Right ventricle myocardium superior (tissue), 1 donor: ENCODE measurements around the gene ITGB7. TPM values are rescaled to one million over a fixed set of nuclear protein-coding genes. Genes with fewer than 3 reads are reported as not detected.

Experiments used
- ATAC-seq: fragments of 200-7000 bp; cut with Tn5 transposase; one replicate; pipeline ENCODE4 v1.9.1; 2020; ENCODE audit warnings: mild to moderate bottlenecking; ENCODE audit not compliant: poor library complexity
- DNase-seq: peaks from one replicate; pipeline ENCODE4 v3.0.0-alpha.2; 2020
- intact Hi-C: fragments of 100-400 bp; cut with DNase I; formaldehyde crosslinking; loops from one replicate; pipeline ENCODE4 v1.11.2; 2022
- total RNA-seq: library from RNA; stranded (reverse); fragmentation: NEBNext Ultra II Directional; extraction: Animal tissue kit (Norgen Biotek cat#: 25700); gene quantifications from one replicate; pipeline ENCODE4 v1.2.1, GENCODE V29; 2021
- donor health status: DM: no; HTN: yes; CAD: no; lungs with severe emphysema.

The ITGB7 gene
- total RNA-seq, 1 donor from 2014 or later: 0.97 TPM

DNA sequence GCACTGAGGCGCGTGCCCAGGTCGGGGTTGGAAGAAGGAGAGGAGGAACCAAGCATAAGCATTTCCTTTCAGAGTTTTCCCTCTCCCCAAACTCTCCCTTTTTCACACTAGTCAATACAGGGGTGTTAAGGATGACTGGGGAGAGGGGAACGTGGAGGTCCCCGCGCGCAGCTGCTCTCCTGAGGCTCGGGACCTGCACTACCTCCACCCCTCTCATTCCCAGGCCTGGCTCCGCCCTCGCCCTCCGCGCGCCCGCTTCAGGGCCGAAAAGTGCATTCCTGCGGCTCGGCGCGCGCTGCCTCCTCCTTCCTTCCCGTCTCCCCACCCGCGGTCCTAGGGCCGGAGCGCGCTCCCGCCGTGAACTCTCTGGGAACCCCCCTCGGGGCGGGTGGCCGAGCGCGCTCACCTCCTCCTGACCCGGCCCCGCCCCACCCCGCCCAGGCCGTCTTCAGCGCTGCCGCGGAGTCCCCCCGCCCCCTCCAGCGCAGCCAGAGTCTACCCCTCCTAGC is 13.7 kb upstream of the ITGB7 start:
- intact Hi-C loops: no loop called here
- DNase-seq (peak; percentile 95), ATAC-seq (peak; percentile 89)

DNA sequence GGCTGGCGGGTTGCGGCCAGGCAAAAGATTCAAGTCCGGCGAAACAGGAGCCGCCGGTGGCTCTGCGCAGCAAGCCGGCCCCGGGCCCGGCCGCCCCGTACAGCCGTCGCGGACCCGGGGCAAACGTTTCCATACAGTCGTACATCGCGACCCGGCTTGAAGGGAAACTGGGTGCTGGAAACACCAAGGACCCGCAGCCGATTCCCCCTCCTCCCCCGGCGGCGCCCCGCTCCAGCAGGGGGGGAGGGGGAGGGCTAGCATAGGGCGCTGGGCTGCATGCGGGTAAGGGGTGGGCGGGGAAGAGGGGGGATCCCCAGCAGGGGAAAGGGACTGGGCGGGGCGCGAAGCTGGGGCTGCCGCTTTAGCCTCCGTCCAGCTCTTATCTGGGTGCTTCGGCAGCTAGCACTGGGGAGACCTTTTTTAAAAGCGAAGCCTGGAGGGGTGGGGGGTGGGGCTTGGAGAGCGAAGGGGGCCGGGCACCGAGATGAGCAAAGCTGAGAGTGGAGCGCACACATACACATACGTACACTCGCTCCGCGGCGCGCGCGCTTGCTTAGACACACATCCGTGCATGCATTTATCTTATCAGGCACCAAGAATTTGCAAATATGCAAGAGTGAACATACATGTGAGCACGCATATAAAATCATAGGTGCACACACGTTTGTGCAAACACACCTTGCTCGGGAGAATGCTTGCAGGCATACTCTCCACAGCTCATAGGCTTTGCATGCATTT is 13.1 kb upstream of the ITGB7 start:
- peak; percentile 89 for DNase-seq
- peak; percentile 42 for ATAC-seq
- intact Hi-C loops: loop anchor here (5.0 kb wide), 1 partner anchor 32 kb away; a partner anchor contains a TSS

- no peak for ATAC-seq
- intact Hi-C loops: loop anchor here (5.0 kb wide), 1 partner anchor 33 kb away; a partner anchor contains a TSS
- DNase-seq: peak; percentile 63
Measured at GRCh38 chr12:53219292-53219955, 12.4 kb upstream of the ITGB7 start.

GRCh38 chr12:53218551-53219291 is 11.7 kb upstream of the ITGB7 start:
- intact Hi-C loops: loop anchor here (5.0 kb wide), 1 partner anchor 34 kb away; a partner anchor contains a TSS
- DNase-seq (peak; percentile 65), ATAC-seq (no peak)

GRCh38 chr12:53217931-53218307 is 10.9 kb upstream of the ITGB7 start:
- intact Hi-C loops: loop anchor here (5.0 kb wide), 1 partner anchor 34 kb away; a partner anchor contains a TSS
- DNase-seq (peak; percentile 39), ATAC-seq (no peak)

DNA sequence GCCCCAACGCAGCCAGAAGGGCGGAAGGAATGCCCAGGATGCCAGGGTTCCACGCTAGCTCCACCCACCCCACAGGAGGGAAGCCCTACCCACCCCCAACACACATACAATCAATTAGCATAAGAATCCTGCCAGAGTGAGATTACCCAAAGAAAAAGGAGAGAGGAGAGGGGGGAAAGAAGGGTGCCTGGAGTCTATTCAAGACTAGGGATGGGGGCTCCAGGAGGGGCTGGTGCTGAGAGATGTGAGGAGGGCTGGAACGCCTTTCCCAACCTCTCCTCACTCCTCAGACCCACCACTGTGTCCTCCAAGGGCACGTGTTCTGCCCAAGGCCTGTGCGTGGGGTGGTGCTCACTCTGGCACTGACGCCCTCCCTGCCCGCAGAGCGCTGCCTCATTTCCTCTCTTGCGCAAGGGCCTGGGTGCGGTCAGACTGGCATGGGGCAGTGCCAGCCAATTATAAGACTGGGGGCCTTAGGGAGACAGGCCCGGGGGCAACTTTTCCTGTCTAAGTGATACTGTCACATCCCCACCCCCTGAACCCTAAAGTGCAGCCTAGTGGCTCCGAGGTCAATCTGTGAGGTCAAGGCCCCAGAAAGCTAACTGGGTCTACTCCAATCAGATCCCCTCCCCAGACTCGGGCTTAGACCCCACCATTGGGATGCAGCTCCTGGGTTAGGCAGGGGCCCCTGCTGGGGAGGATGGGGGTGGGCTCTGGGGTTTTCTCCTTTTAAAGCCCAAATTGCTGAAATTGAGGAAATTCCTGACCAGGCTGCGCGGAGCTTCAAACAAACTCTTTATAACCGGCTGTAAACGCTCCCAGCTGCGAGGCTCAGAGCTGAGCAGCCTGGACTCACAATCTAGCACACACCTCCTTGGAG is 10.2 kb upstream of the ITGB7 start:
- intact Hi-C loops: loop anchor here (5.0 kb wide), 1 partner anchor 35 kb away; a partner anchor contains a TSS
- ATAC-seq: no peak
- DNase-seq: peak; percentile 80

- ATAC-seq: no peak
- peak; percentile 22 for DNase-seq
- intact Hi-C loops: loop anchor here (5.0 kb wide), 1 partner anchor 37 kb away; a partner anchor contains a TSS
Measured at GRCh38 chr12:53215497-53215896, 8.4 kb upstream of the ITGB7 start.

DNA sequence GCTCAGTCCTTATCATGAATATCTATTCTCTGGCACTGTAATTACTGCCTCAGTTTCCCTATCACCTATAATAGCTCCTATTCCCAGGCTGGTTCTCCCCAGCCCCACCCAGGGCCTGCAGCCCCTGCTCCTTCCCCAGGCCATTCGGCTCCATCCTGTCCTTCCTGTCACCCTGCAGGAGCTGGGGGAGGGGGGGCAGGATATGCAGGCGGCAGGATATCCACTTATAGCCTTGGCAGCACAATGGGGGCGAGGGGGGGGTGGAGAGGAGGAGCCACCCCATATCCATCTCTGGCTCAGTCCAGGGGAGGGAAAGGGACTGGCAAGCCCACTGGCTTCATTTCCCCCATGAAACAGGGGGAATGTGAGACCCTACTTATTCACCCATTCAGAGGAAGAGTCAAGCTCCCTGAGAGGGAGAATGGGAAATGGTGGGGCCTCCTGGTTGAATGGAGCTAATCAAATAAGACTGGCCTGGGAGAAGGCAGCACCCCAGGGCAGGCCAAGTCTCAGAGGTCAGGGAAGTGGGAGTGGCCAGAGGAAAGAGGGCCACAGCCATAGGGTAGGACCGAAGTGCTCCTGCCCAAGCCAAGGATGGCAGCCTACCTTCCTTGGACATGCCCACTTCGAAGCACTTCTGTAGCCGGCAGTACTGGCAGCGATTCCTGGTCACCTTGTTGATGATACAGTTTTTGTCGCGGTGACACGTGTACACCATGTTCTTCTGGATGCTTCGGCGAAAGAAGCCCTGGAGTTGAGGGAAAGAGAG is 7.8 kb upstream of the ITGB7 start:
- ATAC-seq (peak; percentile 47), DNase-seq (peak; percentile 84)
- intact Hi-C loops: loop anchor here (5.0 kb wide), 1 partner anchor 37 kb away; a partner anchor contains a TSS

GRCh38 chr12:53214221-53214620 is 7.2 kb upstream of the ITGB7 start:
- intact Hi-C loops: no loop called here
- DNase-seq (no peak), ATAC-seq (peak; percentile 7)

GRCh38 chr12:53213348-53213747 is 6.3 kb upstream of the ITGB7 start:
- ATAC-seq: peak; percentile 85
- DNase-seq: peak; percentile 93
- intact Hi-C loops: loop anchor here (2.0 kb wide), 1 partner anchor 75 kb away; no protein-coding TSS in a partner anchor

- ATAC-seq (no peak), DNase-seq (peak; percentile 32)
- intact Hi-C loops: loop anchor here (2.0 kb wide), 1 partner anchor 76 kb away; no protein-coding TSS in a partner anchor
Measured at GRCh38 chr12:53212931-53213330, 5.9 kb upstream of the ITGB7 start.

DNA sequence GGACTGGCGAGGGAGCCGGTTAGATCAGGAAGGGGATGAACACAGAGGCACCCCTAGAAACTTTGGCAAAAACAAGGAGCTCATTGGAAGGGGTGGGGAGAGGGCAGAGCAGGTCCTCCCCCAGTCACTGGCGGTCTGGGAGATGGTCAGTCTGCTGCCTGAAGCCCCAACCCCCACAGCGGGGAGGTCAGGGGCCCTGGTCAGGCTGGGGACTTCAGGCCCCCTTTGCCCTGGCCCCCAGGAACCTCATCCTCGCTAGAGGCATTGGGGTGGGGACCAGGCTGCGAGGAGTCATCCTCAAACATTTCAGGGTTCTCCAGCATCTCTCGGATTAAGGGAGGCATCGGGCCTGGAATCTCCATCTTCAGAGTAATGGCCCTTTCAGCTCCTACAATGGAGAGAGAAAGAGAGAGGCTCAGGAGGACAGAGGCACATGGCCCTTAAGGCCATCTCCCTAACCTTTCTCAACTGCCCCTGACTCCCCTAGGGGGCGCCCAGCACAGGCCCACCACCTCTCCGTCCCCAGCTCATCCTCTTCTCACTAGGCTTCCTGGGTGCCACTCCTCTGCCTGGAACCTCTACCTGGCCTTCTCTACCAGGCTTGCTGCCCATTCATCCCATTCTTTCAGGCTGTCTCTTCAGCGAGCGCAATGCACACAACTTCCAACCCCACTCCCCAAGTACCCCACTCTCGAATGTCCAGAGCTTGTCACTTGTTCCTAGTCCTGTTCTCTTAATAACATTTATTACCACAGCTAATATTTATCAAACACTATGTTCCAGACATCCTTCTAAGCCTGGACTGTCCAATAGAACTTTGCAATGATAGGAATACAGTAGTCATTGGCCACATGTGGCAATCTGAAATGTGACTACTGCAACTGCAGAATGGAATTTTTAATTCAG is 4.7 kb upstream of the ITGB7 start:
- peak; percentile 17 for DNase-seq
- no peak for ATAC-seq
- intact Hi-C loops: loop anchor here (2.0 kb wide), 1 partner anchor 77 kb away; no protein-coding TSS in a partner anchor

GRCh38 chr12:53210843-53211242 is 3.8 kb upstream of the ITGB7 start:
- ATAC-seq (no peak), DNase-seq (peak; percentile 25)
- intact Hi-C loops: no loop called here

DNA sequence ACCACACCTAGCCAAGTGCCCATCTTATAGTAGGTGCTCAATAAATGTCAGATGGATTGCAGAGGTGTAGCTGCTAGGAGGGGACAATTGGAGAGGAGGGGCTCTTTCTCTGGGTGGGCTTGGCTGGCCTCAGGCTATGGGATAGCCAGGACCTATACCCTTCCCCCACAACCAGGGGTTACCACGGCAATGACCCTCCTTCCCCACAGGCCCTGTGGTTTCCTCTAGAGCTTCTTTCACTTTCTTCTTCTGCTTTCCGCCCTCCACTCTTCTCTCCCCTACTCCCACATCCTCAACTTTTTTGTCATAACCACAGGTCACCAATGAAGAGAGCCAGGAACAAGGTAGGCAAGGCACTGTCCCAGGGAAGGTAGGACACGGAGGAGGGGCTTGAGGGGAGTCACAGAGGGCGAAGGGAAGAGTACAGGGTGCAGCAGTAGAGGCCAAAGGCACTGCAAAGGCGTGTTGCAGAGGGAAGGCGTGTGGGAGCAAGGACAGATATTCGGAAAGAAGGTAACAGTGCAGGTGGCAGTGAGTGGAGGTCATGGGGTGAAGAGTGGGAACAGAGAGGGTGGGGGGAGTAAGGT is 1.9 kb upstream of the ITGB7 start:
- intact Hi-C loops: no loop called here
- peak; percentile 21 for ATAC-seq
- DNase-seq: peak; percentile 19

DNA sequence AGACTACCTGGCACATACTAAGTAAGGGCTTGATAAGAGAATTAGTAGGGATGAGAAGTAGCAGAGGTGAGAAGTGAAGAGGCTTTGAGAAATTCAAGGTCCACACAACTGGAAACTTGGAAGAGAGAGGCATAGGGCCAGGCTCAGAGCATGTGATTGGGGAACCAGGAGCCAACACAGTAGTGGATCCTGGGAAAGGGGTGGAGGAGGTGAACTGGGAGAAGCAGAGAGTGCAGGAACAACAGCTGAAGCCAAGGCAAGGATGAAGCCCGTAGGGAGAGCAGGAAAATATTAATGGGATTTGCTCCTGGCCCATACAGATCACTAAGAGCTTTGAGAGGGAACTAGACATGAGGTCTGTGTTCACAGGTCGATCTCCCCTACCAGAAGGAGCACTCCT is 1.4 kb upstream of the ITGB7 start:
- intact Hi-C loops: no loop called here
- ATAC-seq (peak; percentile 48), DNase-seq (peak; percentile 33)
